HAP-1 (cell line): ENCODE measurements around the gene CEACAM20.
"Not testable (repeated sequence)": the region's sequence is repeated elsewhere in the genome, so short reads cannot be mapped to it uniquely, and the experiment has no call there.

Experiments
- DNase-seq, 2 experiments: peaks; one replicate each; pipeline ENCODE4 v3.0.0-alpha.2; 2016 to 2020; ENCODE audit warnings: low spot score in 2 of 2
- H3K27me3 ChIP-seq: fragments of 250-450 bp; sonication (Bioruptor Pico); 2 replicates; pipeline ENCODE4 v1.5.1; 2020; ENCODE audit warnings: low read depth, mild to moderate bottlenecking, moderate library complexity
- H3K36me3 ChIP-seq: fragments of 250-450 bp; sonication (Bioruptor Pico); replicated peaks from 2 replicates; pipeline ENCODE4 v1.5.1; 2020; ENCODE audit warnings: mild to moderate bottlenecking
- H3K4me1 ChIP-seq: fragments of 250-450 bp; sonication (Bioruptor Pico); 2 replicates; pipeline ENCODE4 v1.5.1; 2020; ENCODE audit warnings: mild to moderate bottlenecking
- H3K4me3 ChIP-seq: fragments of 250-450 bp; sonication (Bioruptor Pico); 2 replicates; pipeline ENCODE4 v1.5.1; 2020; ENCODE audit warnings: mild to moderate bottlenecking, moderate library complexity
- H3K9me3 ChIP-seq: fragments of 250-450 bp; sonication (Bioruptor Pico); 2 replicates; pipeline ENCODE4 v1.5.1; 2020; ENCODE audit warnings: mild to moderate bottlenecking, moderate library complexity
- in situ Hi-C: fragments of 300-500 bp; cut with MboI; formaldehyde crosslinking; loops from 3 replicates; pipeline ENCODE4 v1.14.3; 2020; ENCODE audit warnings: low sequenced_read_pairs, inconsistent platforms, mixed read lengths

CEACAM20 gene

DNA sequence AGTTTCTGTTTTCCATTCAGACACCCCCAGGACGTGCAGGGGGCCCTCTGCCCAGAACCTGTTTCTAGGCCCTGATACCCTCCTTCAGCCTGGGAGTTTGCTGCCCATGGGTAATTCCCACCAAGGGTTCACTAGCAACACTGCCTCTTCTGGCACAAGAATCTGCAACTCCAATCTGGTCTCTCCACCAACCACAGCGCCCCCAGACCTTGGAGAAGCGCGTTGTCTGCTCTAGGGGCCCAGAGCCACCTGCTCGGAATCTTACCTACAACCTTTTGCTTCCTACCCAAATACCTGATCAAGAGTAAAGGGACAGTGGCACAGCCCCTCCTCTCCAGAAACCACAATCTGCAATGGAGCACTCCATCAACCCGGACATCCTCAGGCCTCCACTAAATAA lies 29.9 kb downstream of the CEACAM20 start:
- Histone ChIP-seq H3K36me3 (peaks cover 28% of the 10 kb centered on the region), H3K4me3 (peak overlapping the region; percentile 89), H3K9me3 (peaks cover 26% of the 10 kb centered on the region), H3K4me1 (peaks cover 5% of the 10 kb centered on the region), H3K27me3 (peaks cover 3% of the 10 kb centered on the region; the same call in 1 of the 2 replicates)
- DNase-seq = peak in 1 of 2 experiments; percentile 18
- in situ Hi-C loops = no loop called here

DNA sequence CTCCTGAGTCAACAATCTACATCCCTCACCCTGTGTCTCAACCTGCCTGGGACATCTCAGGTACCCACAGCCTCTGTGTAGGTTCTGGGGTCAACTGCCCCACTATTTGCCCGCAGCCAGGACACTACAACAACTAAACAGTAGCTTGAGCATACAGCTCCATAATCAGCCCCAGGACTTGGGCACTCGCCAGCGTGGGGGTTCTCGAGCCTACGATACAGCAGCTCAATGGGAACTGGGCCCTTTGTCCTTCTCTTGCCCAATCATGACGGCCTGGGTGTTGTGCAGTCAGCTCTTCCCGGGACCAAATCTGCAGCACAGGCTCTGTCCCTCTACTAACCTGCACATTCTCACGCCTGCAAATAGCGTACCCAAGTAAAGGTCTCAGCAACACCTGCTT lies 30.5 kb downstream of the CEACAM20 start:
- peaks cover 30% of the 10 kb centered on the region for H3K9me3 ChIP-seq
- peaks cover 3% of the 10 kb centered on the region; the same call in 1 of the 2 replicates for H3K27me3 ChIP-seq
- DNase-seq = no peak
- peak overlapping the region; percentile 89 for H3K4me3 ChIP-seq
- peaks cover 5% of the 10 kb centered on the region for H3K4me1 ChIP-seq
- peaks cover 33% of the 10 kb centered on the region for H3K36me3 ChIP-seq
- in situ Hi-C loops = no loop called here

DNA sequence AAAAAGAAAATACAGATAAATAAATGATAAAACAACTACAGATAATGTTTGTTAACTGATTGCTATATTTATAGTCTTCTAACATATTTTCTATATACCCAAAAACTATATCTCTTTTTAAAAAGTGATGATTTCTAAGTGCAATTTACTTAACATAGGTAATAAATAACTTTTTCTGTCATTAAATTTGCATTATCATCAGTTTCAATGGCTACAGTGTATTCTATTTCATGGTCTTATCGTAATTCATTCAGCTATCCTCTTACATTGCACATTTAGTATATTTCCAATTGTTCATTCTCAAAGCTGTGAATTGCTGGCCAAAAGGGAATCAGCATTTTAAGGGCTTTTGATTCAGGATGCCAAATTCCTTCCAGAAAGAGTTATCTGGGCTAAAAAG lies 32.8 kb downstream of the CEACAM20 start:
- Histone ChIP-seq H3K4me1 (peaks cover 5% of the 10 kb centered on the region), H3K4me3 (no peak overlapping the region), H3K9me3 (peaks cover 45% of the 10 kb centered on the region), H3K36me3 (peaks cover 54% of the 10 kb centered on the region), H3K27me3 (no peaks in the 10 kb centered on the region; the same call in 1 of the 2 replicates)
- no peak for DNase-seq
- in situ Hi-C loops = no loop called here

DNA sequence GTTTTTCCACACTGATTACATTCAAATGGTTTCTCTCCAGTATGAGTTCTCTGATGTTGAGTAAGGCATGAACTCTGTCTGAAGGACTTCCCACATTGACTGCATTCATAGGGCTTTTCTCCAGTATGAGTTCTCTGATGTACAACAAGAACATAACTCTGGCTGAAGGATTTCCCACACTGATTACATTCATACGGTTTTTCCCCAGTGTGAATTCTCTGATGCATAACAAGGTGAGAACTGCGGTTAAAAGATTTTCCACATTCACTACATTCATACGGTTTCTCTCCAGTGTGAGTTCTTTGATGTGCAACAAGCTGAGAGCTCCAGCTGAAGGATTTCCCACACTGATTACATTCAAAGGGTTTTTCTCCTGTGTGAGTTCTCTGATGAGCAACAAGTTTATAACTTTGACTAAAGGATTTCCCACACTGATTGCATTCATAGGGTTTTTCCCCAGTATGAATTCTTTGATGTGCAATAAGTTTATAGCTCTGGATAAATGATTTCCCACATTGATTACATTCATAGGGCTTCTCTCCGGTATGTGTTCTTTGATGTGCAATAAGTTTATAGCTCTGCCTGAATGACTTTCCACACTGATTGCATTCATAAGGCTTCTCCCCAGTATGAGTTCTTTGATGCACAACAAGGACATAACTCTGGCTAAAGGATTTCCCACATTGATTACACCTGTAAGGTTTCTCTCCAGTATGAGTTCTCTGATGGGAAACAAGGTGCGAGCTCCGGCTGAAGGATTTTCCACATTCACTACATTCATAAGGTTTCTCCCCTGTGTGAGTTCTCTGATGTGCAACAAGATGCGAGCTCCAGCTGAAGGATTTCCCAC lies 52.7 kb downstream of the CEACAM20 start:
- peaks cover 68% of the 10 kb centered on the region for H3K9me3 ChIP-seq
- H3K27me3 ChIP-seq = no peaks in the 10 kb centered on the region
- H3K36me3 ChIP-seq = peaks cover 33% of the 10 kb centered on the region
- no peak for DNase-seq
- H3K4me3 ChIP-seq = no peak overlapping the region
- H3K4me1 ChIP-seq = no peaks in the 10 kb centered on the region
- in situ Hi-C loops = no loop called here

DNA sequence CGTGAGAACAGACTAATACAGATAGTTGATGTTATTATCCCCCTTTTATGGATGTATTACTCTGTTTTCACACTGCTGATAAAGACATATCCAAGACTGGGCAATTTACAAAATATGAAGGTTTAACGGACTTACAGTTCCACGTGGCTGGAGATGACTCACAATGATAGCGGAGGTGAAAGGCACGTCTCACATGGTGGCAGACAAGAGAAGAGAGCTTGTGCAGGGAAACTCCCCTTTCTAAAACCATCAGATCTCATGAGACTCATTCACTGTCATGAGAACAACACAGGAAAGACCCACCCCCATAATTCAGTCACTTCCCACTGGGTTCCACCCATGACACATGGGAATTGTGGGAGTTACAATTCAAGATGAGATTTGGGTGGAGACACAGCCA lies 60.7 kb downstream of the CEACAM20 start:
- in situ Hi-C loops, H3K27me3 ChIP-seq, H3K4me3 ChIP-seq, DNase-seq, H3K4me1 ChIP-seq, H3K36me3 ChIP-seq, H3K9me3 ChIP-seq: not testable (repeated sequence)

DNA sequence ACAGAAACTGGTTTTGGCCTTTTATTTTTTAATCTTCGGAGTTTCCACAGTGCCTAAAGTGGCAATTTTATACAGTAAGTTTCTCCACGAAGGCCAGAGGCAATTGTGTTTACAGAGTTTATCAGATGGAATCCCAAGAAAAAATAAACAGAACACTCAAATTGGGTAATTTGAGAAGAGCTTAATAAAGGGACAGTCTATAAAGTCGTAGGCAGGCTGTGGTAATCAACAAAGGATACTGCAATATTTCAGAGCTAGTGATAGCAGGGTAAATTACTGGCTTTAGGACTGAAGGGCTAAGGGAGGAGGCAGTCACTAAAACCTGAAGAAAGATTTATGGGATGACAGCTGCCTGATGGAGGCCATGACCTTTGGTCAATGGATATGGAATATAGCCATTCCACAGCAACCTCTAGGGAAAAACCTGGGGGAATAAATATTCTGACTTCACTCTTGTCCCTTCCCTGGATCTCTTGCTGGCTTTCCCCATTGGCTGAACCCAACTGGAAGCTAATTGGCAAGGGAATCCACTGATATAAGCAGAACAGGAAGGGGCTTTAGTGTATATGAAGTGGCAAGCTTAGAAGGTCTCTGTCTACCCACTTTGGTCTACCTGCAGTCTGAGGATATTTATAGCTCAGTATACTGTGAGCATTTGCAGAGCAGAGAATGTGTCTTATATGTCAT lies 66.7 kb downstream of the CEACAM20 start:
- H3K4me1 ChIP-seq, in situ Hi-C loops, H3K9me3 ChIP-seq, H3K36me3 ChIP-seq, H3K27me3 ChIP-seq, DNase-seq, H3K4me3 ChIP-seq: not testable (repeated sequence)
